HG03103 (cell line): Measurements from ENCODE around the gene GH2.

Experiments
- ATAC-seq: cut with Tn5 transposase; IDR thresholded peaks from one replicate; pipeline ENCODE4 v1.9.1; 2021; ENCODE audit warnings: low read depth; ENCODE audit not compliant: unreplicated experiment

The GH2 gene

DNA sequence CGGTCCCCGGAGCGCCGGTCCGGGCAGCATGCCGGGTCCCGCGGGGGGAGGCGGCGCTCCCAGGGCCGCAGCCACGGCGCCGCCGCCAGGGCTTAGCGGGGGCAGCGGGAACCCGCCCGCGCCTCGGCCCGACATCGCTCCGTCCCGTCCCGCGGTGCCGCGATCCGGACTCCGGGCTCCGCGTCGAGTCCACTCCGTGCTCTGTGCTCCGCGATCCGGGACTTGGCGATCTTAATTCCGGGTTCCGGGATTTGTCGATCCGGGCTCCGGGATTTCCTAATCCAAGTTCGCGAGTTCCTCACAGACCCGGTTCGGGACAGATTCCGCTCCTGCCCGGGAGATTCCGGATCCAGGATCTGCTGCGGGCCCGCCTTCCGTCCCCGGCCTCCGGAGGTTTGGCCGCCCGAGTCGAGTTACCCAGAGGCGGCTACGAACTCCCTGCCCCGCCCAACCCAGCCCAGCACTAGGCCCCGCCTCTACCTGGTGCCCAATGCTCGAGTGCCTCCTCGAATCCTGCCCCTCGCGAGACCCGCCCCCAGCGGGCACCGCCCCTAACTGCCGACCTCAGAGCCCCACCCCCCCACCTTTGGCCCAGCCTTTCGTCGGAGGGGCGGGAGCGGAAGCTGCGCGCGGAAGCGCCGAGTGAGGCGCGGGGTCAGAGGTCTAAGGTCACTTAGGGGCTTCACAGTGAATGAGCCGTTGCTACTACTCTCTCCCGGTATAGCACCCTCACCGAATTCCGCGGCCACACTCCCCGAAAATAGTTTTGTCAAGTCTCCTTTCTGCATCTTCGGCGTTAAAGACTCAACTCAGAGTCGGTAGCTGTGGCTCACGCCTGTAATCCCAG lies 39.0 kb downstream of the GH2 start, which contains the start of gene SMARCD2:
Gene SMARCD2, minus strand, starts transcription at position 146 of the 847 bp plus-strand sequence. Its CDS starts 11 bp downstream, at position 135.
- ATAC-seq, result peak; percentile 75

DNA sequence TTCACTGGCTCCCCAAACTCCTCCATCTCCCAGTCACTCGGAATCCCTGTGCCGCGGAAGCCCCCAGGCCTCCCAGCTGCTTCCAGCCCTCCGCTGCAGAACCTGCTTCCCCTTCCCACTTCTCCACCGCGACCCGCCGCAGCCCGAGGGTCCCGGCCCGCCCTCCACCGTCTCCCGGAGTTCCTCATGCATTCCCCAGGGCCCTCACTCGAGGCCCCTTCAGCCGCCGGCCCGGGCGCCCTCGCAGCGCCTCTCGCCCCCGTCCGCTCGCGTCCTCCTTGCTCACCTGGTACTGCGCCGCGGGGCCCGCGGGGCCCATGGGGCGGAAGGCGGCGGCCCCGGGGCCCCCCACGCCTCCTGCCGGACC lies 39.6 kb downstream of the GH2 start:
- peak; percentile 16 for ATAC-seq

DNA sequence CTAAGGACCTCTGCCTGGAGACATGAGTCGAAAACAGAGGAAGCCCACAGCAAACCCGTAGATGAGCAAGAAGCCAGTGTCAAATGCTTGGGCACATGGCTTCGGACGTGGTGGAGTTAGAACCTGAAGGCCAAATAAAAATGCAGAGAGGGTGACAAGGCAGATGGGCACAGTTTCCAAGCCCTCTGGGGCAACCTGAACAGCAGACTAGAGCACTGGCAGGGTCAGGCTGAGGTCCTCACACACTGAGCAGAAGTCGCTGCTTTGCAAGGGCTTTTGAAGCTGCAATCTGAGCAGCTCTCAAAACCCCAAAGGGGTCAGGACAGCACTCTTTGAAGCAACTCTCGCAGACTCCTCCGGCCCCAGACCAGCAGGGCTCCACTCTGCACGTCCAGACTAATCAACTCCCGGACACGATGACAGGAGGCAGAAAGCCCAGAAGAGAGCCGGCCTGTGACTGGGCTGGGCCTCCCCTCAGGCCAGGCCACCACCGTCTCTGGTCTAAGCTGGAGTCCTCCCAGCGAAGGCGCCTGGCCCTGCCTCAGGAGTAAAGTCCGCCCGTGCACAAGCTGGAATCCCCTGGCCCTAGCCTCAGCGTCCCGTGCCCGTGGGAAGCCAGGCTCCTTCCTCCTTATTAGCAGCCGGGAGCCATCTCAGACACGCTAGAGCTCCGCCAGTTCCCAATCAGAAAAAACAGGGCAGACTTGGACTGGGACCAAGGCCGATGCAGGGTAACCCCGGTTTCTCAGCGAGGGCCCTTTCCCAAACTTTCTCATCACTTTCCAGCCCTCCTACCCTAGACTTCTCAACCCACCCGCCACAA lies 40.2 kb downstream of the GH2 start:
- no peak for ATAC-seq

DNA sequence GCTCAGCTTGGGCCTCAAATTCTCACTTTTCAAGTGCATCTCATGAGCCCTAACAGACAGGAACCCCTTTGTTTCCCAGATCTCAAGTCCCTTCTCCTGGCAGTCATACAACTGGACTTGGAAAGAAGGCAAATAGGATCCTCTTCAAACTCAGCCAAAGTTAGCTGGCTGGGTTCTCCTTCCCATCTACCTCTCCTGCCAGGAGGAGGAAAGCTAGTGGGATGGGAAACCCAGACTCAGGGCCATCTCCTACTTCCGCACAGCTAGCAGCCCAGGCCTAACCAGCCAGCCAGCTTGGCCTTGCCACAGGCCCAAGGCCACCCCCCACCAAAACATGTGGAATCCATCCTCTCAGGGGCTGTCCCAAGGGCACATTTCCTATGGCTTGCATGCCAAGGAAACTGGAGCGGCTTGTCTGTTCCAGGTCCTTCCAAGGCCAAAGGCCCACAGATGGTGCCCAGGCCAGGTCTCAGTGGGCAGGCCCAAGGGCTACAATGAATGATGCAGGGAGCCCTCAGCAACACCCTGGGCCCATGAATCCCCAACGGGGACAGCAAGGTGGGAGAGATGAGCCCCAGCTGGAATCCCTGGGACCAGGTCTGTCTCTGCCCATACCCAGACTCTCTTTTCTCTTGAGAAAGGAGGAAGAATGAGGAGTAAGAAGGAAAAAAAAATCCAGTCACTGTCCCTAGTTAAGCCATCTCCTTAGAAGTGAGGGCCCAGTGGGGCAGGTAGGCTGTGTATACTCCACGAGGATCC lies 41.0 kb downstream of the GH2 start:
- no peak for ATAC-seq

DNA sequence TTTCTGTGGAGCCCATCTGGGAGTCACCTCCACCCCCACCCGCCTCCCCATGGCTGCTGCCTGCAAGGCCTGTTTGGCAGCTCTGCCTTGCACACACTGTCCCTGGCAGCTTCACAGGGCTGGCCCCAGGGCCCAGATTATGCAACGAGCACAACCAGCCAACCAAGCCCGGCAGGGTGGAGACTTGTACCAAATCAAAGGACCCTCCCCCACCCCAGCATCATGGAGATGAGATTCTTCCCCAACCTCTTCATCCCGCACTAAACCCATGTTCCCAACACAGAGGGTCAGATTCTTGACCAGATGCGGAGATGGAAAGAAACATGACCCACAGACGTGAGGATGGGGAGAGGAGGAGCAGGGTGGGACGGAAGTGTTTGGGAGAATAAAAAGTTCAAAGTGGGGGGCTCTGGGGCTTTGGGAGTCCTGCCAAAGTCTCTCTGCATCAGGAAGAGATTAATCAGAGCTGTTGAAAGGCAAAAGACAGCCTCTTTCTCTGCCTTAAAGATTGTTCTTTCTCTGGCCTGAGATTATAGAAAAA lies 43.0 kb downstream of the GH2 start:
- no peak for ATAC-seq

DNA sequence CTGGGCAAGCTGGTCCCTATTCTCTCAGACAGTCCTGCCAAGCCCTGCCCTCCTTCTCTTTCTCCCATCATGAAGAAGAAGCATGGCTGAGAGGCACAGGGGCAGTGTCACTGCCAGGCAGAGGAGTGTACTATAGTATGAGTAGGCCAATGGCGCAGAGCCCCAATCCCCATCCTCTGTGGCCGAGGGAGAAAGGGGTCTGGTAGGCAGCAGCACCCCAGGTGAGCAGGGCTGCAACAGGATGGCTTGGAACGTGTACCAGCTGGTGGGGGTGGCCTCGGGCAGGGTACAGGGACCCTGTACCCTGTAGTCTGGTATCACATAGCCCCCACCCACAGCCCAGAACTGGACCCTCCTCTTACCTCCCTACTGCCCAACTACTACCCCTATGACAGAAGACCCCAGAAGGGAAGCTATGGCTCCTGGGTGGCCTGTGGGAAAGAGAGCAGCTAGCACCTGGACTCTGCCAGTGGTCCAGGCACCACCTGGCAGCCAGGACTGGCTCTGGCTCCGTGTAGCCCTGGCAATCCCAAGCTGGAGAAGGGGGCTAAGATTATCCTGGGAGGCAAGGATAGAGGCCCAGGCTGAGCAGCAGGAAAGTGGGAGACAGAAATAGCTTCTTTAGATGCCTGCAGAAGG lies 43.7 kb downstream of the GH2 start:
- no peak for ATAC-seq

DNA sequence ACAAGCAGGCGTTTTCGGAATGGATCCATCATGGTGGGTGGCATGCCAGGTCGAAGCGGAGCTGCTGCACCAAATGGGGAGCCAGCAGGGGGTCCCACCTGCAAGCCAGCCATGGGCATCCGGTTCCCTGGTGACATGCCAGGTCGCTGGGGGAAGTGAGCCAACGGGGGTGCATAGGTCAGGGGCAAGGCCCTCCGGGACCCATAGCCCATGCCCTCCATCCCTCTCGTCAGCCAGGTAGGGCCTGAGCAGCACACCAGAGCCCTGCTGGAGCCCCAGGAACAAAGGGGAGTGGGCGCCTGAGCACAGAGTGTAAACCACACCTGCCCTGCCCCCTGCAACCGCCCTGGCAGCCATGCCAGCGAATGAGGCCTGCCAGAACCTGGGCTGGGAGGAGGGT lies 44.3 kb downstream of the GH2 start:
- no peak for ATAC-seq

DNA sequence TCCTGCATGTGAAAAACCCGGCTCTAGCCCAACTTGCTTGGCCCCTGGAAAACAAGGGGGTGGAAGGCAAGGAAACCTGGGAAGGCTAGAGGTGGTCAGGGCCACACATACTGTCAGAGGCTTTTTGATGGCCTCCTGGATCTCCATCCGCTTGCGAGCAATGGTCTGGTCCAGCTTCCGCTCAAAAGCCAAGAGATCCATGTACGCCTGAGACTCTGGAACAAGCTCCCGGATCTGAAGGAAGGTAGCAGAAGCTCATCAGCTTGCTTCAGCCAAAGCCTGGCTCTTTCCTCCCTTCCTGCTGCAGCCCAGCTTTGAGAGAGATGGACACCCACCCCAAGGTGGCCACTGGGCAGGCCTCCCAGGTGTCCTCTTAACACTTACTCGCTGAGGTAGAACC lies 44.9 kb downstream of the GH2 start:
- ATAC-seq, result no peak

DNA sequence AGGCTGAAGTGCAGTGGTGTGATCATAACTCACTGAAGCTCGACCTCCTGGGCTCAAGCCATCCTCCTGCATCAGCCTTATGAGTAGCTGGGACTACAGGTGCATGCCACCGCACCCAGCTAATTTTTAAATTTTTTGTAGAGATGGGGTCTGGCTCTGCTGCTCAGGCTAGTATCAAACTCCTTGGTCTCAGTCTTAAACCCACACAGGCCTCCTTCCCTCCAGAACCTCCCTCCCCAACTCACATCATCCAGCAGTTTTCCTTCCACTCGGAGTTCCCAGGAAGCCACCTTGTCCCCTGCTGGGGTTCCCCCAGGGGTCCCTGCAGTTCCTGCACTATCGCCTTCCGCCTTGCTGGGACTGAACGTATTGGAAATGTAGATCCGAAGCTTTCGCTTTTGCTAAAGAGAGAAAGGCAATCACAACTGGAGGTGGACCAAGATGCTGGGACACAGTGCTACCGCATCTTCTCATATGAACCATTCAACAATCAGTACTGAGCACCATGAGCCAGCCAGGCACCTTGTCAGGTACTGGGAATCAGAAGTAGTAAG lies 46.5 kb downstream of the GH2 start:
- ATAC-seq, result no peak

DNA sequence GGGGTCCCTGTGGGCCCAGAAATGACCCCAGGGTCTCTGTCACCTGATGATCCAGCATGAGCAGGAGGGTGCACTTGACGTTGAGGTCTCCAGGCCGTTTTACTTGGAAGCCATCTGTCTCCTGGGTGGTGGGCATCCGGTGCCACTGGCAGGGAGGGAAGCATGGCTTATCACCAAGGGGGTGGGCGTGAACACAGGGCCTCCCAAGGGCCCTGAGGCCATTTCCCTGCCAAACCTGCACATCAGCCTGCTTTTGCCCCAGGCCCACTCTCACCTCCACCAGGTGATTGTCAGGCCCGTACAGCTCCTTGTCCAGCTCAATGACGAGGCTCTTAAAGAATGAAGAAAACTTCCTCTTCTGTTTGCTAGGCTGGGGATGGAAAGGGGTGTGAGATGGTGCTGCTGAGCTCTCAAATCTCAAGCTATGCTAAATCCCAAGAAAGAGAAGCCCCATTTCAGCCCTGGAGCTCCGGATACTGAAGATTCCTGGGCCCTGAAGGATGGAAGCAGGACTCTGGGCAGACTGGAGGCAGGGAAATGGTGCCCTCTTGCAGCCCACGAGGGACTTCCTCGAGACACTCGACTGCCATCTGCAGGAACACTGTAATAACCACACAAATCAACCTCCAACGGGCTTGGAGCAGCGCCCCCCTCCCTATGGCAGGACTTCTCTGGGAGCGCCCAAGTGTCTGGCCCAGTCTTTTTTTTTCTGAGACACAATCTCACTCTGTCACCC lies 47.1 kb downstream of the GH2 start:
- ATAC-seq, result no peak

DNA sequence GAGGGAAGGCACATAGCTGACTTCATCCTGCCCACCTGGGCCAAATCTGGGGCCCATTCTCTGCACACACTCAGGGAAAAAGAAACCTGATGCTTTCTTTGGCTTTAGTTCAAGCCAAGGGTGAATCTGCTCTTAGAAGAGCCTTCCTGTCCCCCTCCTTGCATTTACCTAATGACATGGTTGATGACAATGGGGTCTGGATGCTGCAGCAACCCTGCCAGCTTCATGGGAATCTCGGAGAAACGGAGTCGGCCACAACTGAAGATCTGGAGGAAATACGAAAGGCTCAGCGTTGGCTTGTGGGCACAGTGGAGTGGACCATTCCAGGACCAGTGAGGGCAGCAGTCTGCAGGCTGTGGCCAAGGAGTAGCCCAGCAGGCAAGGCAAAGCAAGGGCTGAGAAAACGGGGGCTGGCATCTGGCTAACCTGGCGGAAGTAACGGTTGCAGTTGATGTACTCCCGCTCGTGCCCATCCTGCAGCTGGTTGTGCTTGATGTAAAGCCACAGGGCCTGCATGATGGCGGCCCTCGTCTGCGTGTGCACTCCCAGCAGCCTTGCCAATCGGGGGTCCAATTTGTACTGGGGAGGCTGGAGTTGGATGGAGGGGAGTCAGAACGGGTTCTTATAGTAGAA lies 47.9 kb downstream of the GH2 start:
- ATAC-seq, result no peak

DNA sequence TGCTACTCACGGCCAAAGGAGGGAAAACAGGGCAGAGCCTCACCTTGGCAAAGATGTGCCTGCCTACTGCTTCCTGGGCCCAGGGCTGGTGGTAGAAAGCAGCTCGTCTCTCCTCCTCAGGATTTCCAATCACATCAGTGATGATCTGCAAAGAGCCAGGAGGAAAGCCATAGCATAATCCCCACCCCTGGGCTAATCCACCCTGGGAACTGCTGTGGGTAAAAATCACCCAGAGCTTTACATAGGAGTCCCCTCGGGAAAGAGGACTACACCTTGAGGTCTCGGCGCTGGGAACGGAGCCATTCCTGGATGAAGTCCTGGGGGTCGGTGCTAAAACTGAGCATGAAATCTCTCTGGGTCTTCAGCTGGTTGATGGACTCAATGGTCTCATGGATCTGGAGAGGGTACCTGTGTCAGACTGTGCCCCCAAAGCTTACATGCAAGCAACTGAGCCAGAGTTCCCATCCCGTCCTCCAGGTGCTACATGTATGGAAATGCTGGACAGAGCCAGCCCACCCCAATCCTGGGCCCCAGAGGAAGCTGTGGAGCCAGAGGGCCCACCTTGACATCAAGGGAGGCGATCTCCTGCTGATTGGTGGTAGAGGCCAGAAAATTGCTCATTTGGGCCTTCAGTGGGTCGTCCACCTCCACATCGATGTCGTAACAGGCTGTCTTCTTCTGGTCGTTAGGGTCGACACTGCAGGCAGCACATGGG lies 48.6 kb downstream of the GH2 start:
- ATAC-seq, result no peak

DNA sequence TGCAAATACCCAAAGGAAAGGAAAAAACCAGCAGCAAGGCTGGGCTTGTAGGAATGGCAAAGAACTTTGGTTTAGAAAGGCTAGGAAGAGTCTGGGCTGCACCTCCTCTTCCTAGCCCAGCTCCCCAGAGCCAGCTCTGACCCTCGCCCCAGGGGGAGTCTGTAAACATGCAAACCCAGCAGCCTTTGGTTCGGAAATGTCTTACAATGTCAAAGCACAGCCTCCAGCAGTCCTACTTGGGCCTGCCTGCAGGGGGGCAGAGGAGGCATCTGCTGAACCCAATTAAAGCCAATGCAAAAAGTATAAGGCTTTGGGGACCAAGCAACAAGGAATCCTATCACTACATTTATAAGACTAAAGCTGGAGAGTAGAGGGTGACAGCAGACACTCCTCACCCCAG lies 49.3 kb downstream of the GH2 start:
- no peak for ATAC-seq

DNA sequence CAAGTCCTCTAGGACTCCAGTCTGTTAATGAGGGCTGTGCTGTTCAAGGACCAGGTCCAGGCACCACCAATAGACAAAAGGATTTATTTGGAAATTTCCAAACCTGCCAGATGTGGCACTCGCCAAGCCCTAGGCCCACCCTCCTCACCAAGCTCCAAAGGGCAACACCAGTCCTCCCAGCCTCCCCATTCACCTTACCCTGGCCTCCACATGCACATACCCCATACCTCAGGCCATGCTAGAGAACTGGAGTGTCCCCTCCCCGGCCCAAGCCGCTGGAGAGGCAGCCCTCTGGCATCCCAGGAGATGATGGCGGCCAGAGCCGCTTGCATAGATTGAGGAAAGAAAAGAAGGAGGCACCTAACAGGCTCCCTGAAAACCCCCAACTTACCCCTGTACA lies 49.7 kb downstream of the GH2 start:
- ATAC-seq, result no peak

DNA sequence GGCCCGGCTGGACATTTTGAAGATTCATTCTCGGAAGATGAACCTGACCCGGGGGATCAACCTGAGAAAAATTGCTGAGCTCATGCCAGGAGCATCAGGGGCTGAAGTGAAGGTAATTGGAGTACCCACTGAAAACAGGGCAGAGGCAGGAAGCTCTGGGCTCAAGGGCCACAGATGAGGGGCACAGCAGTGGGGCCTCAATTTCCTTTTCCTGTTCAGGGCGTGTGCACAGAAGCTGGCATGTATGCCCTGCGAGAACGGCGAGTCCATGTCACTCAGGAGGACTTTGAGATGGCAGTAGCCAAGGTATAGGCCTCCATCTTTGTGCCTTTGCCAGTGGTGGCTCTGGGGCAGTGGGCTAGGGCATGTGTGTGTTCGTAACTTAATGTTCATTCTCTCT lies 50.2 kb downstream of the GH2 start:
- no peak for ATAC-seq

DNA sequence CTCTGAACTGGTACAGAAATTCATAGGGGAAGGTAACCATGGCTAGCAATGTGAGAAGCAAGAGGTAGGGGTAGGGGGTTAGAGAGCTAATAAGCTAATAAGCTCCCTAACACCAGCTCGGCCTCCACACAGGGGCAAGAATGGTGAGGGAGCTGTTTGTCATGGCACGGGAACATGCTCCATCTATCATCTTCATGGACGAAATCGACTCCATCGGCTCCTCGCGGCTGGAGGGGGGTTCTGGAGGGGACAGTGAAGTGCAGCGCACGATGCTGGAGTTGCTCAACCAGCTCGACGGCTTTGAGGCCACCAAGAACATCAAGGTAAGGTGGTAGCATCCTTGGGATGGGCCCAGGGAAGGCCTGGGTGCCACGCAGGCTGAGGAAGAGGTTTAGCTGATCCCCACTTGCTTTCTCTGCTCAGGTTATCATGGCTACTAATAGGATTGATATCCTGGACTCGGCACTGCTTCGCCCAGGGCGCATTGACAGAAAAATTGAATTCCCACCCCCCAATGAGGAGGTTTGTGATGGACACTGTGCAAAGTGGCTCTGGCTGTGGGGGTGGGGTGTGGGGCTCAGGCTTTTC lies 50.7 kb downstream of the GH2 start:
- ATAC-seq, result no peak

DNA sequence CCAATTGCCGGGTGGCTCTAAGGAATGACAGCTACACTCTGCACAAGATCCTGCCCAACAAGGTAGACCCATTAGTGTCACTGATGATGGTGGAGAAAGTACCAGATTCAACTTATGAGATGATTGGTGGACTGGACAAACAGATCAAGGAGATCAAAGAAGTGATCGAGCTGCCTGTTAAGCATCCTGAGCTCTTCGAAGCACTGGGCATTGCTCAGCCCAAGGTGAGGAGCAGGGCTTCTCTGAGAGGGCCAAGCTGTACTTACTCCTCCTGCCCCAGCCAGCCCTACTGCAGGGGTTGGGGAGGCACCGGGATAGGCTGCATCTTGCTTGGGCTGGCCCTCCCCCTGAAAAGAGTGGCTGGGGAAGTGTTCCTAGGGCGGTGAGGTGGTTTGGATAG lies 51.5 kb downstream of the GH2 start:
- no peak for ATAC-seq
